AML-193 (cell line): ENCODE measurements around the gene FSTL4.

Source experiments
- DNase-seq, 2 experiments: peaks; one replicate each; lab custom pipeline; 2025; lab: John Stamatoyannopoulos, UW

Gene FSTL4

DNA sequence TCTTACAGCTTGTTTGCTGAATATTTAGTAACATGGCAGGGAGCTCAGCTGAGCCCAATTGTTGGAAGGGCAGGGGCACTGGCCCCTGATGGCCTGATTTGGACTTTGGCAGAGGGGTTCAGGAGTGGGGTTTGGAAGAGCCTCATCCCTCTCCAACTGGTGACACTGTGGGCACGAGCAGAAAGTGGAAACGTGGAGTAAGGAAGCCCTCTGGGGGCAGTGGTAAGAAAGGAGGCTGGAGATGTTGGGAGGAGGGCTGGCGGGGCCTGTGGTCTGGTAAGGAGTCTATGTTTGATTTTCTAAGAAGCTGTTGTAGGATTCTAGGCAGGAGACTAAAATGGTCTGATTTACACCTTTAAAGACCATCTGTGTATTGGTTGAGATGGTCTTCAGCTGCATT lies 351.6 kb downstream of the FSTL4 start:
- no peak for DNase-seq

- no peak for DNase-seq
Observed at GRCh38 chr5:133259199-133259997, 352.9 kb downstream of the FSTL4 start.

DNA sequence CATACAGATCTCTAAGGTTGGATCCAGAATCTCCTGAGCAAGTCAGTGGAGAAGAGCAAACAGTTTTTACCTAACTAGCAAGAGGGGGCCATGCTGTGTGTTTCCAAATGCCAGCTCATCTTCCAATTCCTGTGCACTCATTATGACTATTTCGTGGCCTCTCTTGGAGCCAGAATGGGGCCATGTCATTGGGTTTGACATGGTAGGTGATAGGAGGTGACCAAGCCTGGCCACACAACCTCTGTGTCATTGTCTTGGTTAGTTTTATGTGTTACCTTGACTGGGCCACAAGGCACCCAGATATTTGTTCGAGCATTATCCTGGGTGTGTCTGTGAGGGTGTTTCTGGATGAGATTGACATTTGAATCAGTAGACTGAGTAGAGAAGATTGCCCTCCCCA lies 354.4 kb downstream of the FSTL4 start:
- DNase-seq: no peak

DNA sequence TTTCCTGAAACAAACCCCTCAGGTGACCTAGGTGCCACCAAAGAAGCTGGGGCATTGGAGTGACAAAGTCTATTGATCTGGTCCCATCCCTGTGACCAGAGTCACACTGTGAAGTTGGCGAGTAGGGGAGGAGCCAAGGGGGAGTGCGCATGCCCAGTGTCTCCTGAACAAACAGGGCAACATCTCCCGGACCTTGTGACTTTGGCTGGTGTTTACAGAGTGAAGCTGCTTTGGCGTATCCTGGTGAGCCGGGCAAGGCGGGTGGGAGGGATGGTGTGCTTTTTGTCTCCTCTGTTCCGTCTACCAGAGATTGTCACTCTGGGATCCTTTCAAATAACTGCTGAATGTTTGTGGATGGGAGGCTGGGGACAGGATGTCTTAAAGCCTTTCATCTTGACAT lies 356.1 kb downstream of the FSTL4 start:
- DNase-seq: no peak

GRCh38 chr5:133254803-133255202 lies 357.5 kb downstream of the FSTL4 start:
- no peak for DNase-seq

- DNase-seq: no peak
Observed at GRCh38 chr5:133253671-133254070, 358.7 kb downstream of the FSTL4 start.

- no peak for DNase-seq
Observed at GRCh38 chr5:133253070-133253469, 359.3 kb downstream of the FSTL4 start.

- no peak for DNase-seq
Observed at GRCh38 chr5:133252133-133252480, 360.2 kb downstream of the FSTL4 start.

- no peak for DNase-seq
Observed at GRCh38 chr5:133251296-133252132, 360.8 kb downstream of the FSTL4 start.

GRCh38 chr5:133250527-133250926 lies 361.8 kb downstream of the FSTL4 start:
- no peak for DNase-seq

DNA sequence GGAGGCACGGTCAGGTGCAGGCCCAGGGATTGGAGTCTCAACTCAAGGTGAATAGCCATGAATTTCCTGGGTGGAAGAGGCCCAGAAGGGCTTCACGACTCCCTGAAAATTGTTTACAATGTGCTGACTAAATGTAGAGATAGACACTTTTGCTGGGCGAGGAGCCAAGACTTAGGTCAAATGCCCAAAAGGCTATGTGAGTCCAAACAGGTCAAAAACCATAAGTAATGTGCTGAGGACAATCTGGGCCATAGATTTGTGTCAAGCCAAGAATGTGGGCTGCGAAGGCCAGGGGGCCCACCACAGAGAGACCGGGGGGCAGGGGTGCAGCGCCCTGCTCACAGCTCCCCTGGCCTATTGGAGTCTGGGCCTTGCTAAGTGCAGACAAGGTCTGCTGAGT lies 362.7 kb downstream of the FSTL4 start:
- DNase-seq: no peak

- DNase-seq: peak in 1 of 2 experiments; percentile 1
Observed at GRCh38 chr5:133247881-133248624, 364.3 kb downstream of the FSTL4 start.

DNA sequence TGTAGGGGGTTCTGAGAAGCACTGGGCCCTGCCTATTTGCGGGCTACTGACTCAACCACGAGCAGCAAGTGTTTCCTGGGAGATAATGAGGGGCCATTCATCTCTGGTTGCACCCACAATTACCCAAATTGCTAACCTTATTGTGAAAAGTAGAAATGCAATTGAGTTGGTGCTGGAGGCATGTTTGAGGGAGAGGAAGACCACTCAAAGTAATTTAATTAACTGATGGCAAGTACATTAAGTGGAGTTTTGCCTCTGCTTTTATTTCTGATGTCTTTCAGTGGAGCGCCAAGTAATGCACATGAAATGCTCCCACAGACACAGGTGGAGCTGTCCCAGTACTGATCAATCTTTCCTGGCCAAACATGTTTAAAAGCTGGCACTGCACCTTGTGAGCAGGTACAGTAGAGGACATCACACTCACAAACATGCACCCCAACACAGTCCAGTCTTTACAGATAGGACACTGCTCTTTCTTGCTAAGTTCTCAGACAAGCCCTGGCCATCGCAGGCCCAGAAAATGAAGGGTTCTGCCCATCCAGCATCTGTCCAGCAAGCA lies 365.1 kb downstream of the FSTL4 start:
- no peak for DNase-seq

GRCh38 chr5:133246376-133247150 lies 365.8 kb downstream of the FSTL4 start:
- DNase-seq: no peak

- DNase-seq: no peak
Observed at GRCh38 chr5:133246053-133246370, 366.3 kb downstream of the FSTL4 start.

DNA sequence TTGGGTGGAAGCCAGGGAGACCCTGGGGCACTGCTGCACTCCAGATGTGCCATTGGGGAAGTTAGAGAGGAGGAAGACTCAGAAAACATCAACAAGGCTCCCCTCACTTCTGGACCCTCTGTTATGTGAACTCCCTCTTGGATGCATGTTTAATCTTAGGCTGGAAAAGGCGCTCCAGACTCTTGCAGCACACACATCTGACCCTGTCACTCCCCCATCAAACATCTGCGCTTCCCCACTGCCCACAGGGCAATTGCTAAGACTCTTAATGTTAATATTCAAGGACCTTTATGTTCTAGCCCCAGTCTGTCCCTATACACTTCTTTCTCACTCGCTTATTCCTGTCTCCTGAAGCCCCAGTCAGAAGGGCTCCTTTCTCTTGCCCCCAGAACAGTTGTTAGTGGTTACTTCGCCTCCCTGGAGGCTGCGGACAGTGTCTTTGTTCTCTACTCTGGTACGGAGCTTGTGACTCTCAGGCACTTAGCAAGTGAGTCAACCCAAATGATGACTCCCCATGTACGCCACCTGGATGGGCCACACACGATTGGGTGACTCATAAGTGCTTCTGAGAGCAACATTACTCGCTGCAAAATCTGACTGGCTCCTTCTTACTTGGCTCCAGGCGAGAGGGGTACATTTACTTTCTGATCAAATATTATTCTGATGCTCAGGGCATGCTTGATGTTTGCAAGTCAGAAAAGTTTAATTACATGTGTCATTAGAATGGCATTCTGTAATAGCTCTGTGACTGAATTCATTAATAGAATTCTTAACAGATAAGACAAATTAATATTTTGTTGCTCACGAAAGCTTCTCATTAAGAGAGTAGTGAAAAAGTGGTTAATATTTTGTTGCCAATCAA lies 366.9 kb downstream of the FSTL4 start:
- no peak for DNase-seq

GRCh38 chr5:133244242-133244641 lies 368.1 kb downstream of the FSTL4 start:
- no peak for DNase-seq

GRCh38 chr5:133243196-133243595 lies 369.1 kb downstream of the FSTL4 start:
- no peak for DNase-seq

DNA sequence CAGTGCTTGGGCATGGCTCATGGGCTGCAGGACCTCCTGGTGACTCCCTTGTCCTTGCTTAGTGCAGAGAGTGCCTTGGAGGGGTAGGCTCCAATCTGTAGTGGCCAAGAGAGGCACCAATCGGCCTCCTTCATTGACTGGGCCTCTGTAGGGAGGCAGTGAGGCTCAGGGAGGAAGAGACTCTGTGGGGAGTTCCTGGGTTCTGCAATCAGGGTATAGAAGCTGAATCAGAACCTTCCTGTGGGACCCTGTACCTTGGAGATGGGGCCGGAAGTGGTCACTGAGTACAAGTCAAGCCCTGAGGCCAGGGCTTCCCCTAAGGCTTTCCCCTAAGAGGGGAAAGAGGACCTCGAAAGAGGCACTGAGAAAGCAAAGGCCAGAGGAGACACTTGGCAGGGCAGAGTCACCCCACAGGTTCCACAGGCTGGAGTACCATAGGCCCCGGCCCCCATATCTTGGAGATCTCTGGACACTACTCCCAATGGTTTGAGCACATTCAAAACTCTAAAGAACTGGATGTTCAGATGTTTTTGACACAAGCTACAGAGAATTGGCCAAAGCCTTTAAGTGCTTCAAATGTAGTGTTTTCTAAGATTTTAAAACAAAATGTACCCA lies 370.0 kb downstream of the FSTL4 start:
- DNase-seq: no peak
